ENCODE measurements around the gene EMID1. TPM values are rescaled to one million over a fixed set of nuclear protein-coding genes. Genes with fewer than 3 reads are reported as not detected.
A peak's percentile ranks its signal among the peaks of the same experiment; 100 is the strongest.

Gene EMID1
- total RNA-seq, 1 donor from 2014 or later, result 10.4 TPM

GRCh38 chr22:29172216-29172615, 33.5 kb upstream of the EMID1 start:
- H3K27me3 Mint-ChIP-seq (ENCODE audit: low read depth), result no peaks in the 10 kb centered on the region
- H3K4me3 Mint-ChIP-seq, result no peak overlapping the region

GRCh38 chr22:29175312-29175835, 30.3 kb upstream of the EMID1 start:
- H3K4me1 Mint-ChIP-seq, result peaks cover 8% of the 10 kb centered on the region
- no peak for DNase-seq (ENCODE audit: low read depth, low spot score)
- peaks cover 7% of the 10 kb centered on the region for H3K9me3 Mint-ChIP-seq

More at GRCh38 chr22:29172216-29172615, 33.5 kb upstream of the EMID1 start:
- no peak for DNase-seq (ENCODE audit: low read depth, low spot score)
- H3K4me1 Mint-ChIP-seq, result peaks cover 8% of the 10 kb centered on the region
- TF ChIP-seq CTCF (conservative IDR thresholded peaks at IDR 0.05), result no peak
- H3K9me3 Mint-ChIP-seq, result peaks cover 7% of the 10 kb centered on the region
- peak overlapping the region; percentile 27 for H3K27ac Mint-ChIP-seq (ENCODE audit: unreplicated experiment)
- H3K36me3 Mint-ChIP-seq (ENCODE audit: low read depth), result peaks cover 11% of the 10 kb centered on the region

GRCh38 chr22:29183971-29184848, 21.5 kb upstream of the EMID1 start:
- peaks cover 7% of the 10 kb centered on the region for H3K4me1 Mint-ChIP-seq
- no peak for TF ChIP-seq CTCF (conservative IDR thresholded peaks at IDR 0.05)
- H3K9me3 Mint-ChIP-seq, result no peaks in the 10 kb centered on the region
- no peaks in the 10 kb centered on the region for H3K36me3 Mint-ChIP-seq (ENCODE audit: low read depth)
- H3K27me3 Mint-ChIP-seq (ENCODE audit: low read depth), result peaks cover 3% of the 10 kb centered on the region
- no peak for DNase-seq (ENCODE audit: low read depth, low spot score)
- H3K4me3 Mint-ChIP-seq, result no peak overlapping the region
- no peak overlapping the region for H3K27ac Mint-ChIP-seq (ENCODE audit: unreplicated experiment)

More at GRCh38 chr22:29175312-29175835, 30.3 kb upstream of the EMID1 start:
- peaks cover 3% of the 10 kb centered on the region for H3K27me3 Mint-ChIP-seq (ENCODE audit: low read depth)
- H3K36me3 Mint-ChIP-seq (ENCODE audit: low read depth), result peaks cover 11% of the 10 kb centered on the region
- no peak for TF ChIP-seq CTCF (conservative IDR thresholded peaks at IDR 0.05)
- H3K4me3 Mint-ChIP-seq, result no peak overlapping the region
- H3K27ac Mint-ChIP-seq (ENCODE audit: unreplicated experiment), result no peak overlapping the region

- peaks cover 2% of the 10 kb centered on the region for H3K27me3 Mint-ChIP-seq (ENCODE audit: low read depth)
- H3K4me3 Mint-ChIP-seq, result no peak overlapping the region
- DNase-seq (ENCODE audit: low read depth, low spot score), result no peak
- H3K4me1 Mint-ChIP-seq, result peaks cover 7% of the 10 kb centered on the region
- no peak overlapping the region for H3K27ac Mint-ChIP-seq (ENCODE audit: unreplicated experiment)
- TF ChIP-seq CTCF (conservative IDR thresholded peaks at IDR 0.05), result no peak
- H3K36me3 Mint-ChIP-seq (ENCODE audit: low read depth), result no peaks in the 10 kb centered on the region
- no peaks in the 10 kb centered on the region for H3K9me3 Mint-ChIP-seq
Measured at GRCh38 chr22:29184849-29185490, 20.7 kb upstream of the EMID1 start.

- Mint-ChIP-seq H3K27me3 (ENCODE audit: low read depth) (no peaks in the 10 kb centered on the region), H3K27ac (ENCODE audit: unreplicated experiment) (no peak overlapping the region), H3K4me3 (no peak overlapping the region), H3K9me3 (no peaks in the 10 kb centered on the region), H3K4me1 (peaks cover 7% of the 10 kb centered on the region), H3K36me3 (ENCODE audit: low read depth) (no peaks in the 10 kb centered on the region)
- no peak for TF ChIP-seq CTCF (conservative IDR thresholded peaks at IDR 0.05)
- no peak for DNase-seq (ENCODE audit: low read depth, low spot score)
Measured at GRCh38 chr22:29186302-29186701, 19.4 kb upstream of the EMID1 start.
